ENCODE measurements around the gene HDAC6.

GRCh38 chrX:48794340-48794910 is 7.4 kb upstream of the HDAC6 start:
- TF ChIP-seq SMC3 (IDR thresholded peaks at IDR 0.05; ENCODE audit: borderline replicate concordance, low read length) (no peak), E2F8 (IDR thresholded peaks at IDR 0.05; ENCODE audit: low read depth, partially characterized antibody) (no peak), POLR2AphosphoS5 (IDR thresholded peaks at IDR 0.05; ENCODE audit: low read length) (no peak), CEBPB (IDR thresholded peaks at IDR 0.05; ENCODE audit: borderline replicate concordance in 1 of 2, low read depth in 2 of 2, low read length in 2 of 2) (no peak), GATAD2B (conservative IDR thresholded peaks at IDR 0.05; ENCODE audit: low read depth) (no peak), HDAC6 (IDR thresholded peaks at IDR 0.05; ENCODE audit: unreplicated experiment) (no peak)
